Peyer's patch (tissue), 4 donors: ENCODE results near the gene DGCR6L. TPM values are rescaled to one million over a fixed set of nuclear protein-coding genes. Genes with fewer than 3 reads are reported as not detected.
"Not testable (repeated sequence)": the region's sequence is repeated elsewhere in the genome, so short reads cannot be mapped to it uniquely, and the experiment has no call there.

ENCODE experiments used
- DNase-seq, 3 donors: peaks; one replicate each; pipeline ENCODE4 v3.0.0-alpha.2; 2017 to 2019
- H3K27ac ChIP-seq, 4 donors: fragments of 200-600 bp; sonication (generic); one replicate each; pipeline ENCODE4 v1.5.1; 2016 to 2019
- H3K27me3 ChIP-seq, 2 donors: fragments of 200-600 bp; sonication (generic); one replicate each; pipeline ENCODE4 v1.5.1; 2019
- H3K36me3 ChIP-seq, 3 donors: fragments of 200-600 bp; sonication (generic); one replicate each; pipeline ENCODE4 v1.5.1; 2016 to 2019
- H3K4me1 ChIP-seq, 4 donors: fragments of 200-600 bp; sonication (generic); one replicate each; pipeline ENCODE4 v1.5.1; 2016 to 2019
- H3K4me3 ChIP-seq, 4 donors: fragments of 200-600 bp; sonication (generic); 1 replicate in 3 of 4; 2 replicates in 1 of 4; pipeline ENCODE4 v1.5.1; 2016 to 2019; ENCODE audit warnings: mild to moderate bottlenecking in 1 of 4
- H3K9me3 ChIP-seq, 4 donors: fragments of 200-600 bp; sonication (generic); one replicate each; pipeline ENCODE4 v1.5.1; 2016 to 2019; ENCODE audit warnings: mild to moderate bottlenecking in 1 of 4
- POLR2A ChIP-seq, 2 donors: fragments of 450-650 bp; IDR thresholded peaks; one replicate each; pipeline ENCODE4 v1.5.1; 2017; ENCODE audit warnings: antibody characterized with exemption in 2 of 2, mild to moderate bottlenecking in 2 of 2, moderate library complexity in 2 of 2
- total RNA-seq, 4 donors: library from RNA; depleted of rRNA; stranded (reverse); fragments of >200 nt; gene quantifications; one replicate each; pipeline ENCODE4 v1.1.0, GENCODE V29; 2016
- TF ChIP-seq, protein P1 (sequence below), 6 experiments: fragments of 450-650 bp in 4 of 6; fragments of 200-600 bp in 2 of 6; sonication (generic) in 1 of 6; IDR thresholded peaks; one replicate each; pipeline ENCODE4 v1.5.1; 2017 to 2019; ENCODE audit warnings: antibody characterized with exemption in 6 of 6, mild to moderate bottlenecking in 3 of 6, moderate library complexity in 1 of 6

The DGCR6L gene
- total RNA-seq, 4 donors from 2014 or later: 21.3 to 38.9 (median 31.9) TPM

GRCh38 chr22:20355939-20356636, 36.2 kb upstream of the DGCR6L start:
- not testable (repeated sequence) for H3K4me1 ChIP-seq, H3K9me3 ChIP-seq

DNA sequence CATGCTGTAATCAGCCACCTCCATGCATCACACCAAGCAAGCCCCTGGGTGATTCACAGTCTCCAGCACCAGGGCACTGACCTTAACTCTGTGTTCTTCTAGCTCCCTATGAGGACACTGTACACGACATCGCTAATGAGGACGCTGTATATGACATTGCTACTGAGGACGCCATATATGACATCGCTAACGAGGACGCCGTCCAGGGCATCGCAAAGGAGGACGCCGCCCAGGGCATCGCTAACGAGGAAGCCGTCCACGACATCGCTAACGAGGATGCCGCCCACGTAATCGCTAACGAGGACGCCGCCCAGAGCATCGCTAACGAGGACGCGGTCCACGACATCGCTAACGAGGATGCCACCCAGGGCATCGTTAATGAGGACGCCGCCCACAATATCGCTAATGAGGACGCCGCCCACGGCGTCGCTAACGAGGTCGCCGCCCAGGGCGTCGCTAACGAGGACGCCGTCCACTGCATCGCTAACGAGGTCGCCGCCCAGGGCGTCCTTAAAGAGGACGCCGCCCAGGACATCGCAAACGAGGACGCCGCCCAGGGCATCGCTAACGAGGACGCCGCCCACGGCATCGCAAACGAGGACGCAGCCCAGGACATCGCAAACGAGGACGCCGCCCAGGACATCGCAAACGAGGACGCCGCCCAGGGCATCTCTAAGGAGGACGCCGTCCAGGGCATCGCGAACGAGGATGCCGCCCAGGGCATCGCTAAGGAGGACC, 34.5 kb upstream of the DGCR6L start:
- no peak overlapping the region for H3K27ac ChIP-seq
- H3K9me3 ChIP-seq: no peaks in the 10 kb centered on the region
- H3K27me3 ChIP-seq: no peaks in the 10 kb centered on the region
- no peaks in the 10 kb centered on the region for H3K4me1 ChIP-seq
- TF ChIP-seq, protein P1, sequence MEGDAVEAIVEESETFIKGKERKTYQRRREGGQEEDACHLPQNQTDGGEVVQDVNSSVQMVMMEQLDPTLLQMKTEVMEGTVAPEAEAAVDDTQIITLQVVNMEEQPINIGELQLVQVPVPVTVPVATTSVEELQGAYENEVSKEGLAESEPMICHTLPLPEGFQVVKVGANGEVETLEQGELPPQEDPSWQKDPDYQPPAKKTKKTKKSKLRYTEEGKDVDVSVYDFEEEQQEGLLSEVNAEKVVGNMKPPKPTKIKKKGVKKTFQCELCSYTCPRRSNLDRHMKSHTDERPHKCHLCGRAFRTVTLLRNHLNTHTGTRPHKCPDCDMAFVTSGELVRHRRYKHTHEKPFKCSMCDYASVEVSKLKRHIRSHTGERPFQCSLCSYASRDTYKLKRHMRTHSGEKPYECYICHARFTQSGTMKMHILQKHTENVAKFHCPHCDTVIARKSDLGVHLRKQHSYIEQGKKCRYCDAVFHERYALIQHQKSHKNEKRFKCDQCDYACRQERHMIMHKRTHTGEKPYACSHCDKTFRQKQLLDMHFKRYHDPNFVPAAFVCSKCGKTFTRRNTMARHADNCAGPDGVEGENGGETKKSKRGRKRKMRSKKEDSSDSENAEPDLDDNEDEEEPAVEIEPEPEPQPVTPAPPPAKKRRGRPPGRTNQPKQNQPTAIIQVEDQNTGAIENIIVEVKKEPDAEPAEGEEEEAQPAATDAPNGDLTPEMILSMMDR (IDR thresholded peaks at IDR 0.05): no peak
- no peak for TF ChIP-seq POLR2A (IDR thresholded peaks at IDR 0.05)
- H3K4me3 ChIP-seq: no peak overlapping the region
- DNase-seq: no peak
- H3K36me3 ChIP-seq: no peaks in the 10 kb centered on the region

More at GRCh38 chr22:20355939-20356636, 36.2 kb upstream of the DGCR6L start:
- H3K4me3 ChIP-seq, H3K36me3 ChIP-seq, H3K27me3 ChIP-seq, DNase-seq, H3K27ac ChIP-seq: not testable (repeated sequence)

DNA sequence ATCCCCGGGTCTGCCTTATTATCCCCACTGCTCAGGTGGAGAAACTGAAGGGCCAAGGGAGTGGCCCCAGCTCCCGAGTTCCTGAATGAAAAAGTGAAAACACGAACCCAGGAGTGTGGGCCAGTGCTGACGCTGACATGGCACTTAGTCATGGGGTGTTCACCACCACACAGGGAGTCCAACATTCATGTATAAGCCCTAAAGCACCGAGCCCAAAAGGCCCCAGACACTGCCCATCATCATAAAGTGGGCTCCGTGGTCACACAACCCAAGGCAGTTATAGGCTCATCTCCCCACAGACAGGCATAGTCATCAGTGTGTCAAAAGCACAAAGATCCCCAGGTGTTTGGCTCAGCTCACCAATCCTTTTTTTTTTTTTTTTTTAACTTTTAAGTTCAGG, 32.7 kb upstream of the DGCR6L start:
- H3K9me3 ChIP-seq, H3K4me3 ChIP-seq, H3K27ac ChIP-seq, DNase-seq, H3K36me3 ChIP-seq, H3K4me1 ChIP-seq, H3K27me3 ChIP-seq: not testable (repeated sequence)

- H3K27ac ChIP-seq, H3K27me3 ChIP-seq, H3K4me1 ChIP-seq, H3K36me3 ChIP-seq, H3K9me3 ChIP-seq, DNase-seq, H3K4me3 ChIP-seq: not testable (repeated sequence)
Measured at GRCh38 chr22:20346553-20346952, 26.7 kb upstream of the DGCR6L start.

DNA sequence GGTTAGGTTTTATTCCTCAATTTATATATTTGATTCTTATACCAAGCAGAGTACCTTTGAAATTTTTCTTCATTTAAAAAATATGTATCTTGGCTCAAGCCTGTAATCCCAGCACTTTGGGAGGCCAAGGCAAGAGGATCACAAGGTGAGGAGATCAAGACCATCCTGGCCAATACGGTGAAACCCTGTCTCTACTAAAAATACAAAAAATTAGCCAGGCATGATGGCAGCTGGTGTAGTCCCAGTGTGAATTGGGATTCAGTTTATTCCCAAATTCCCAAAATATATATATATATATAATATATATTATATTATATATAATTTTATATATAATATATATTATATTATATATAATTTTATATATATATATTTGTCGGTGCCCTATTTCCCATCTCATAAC, 18.4 kb upstream of the DGCR6L start:
- not testable (repeated sequence) for H3K36me3 ChIP-seq, H3K27ac ChIP-seq, H3K9me3 ChIP-seq, H3K4me3 ChIP-seq, H3K27me3 ChIP-seq, H3K4me1 ChIP-seq
- DNase-seq: peak in 1 of 3 donors; percentile 2

GRCh38 chr22:20337807-20338206, 17.9 kb upstream of the DGCR6L start:
- not testable (repeated sequence) for H3K27me3 ChIP-seq, H3K4me3 ChIP-seq, H3K27ac ChIP-seq, H3K4me1 ChIP-seq, DNase-seq, H3K36me3 ChIP-seq, H3K9me3 ChIP-seq

- not testable (repeated sequence) for H3K27me3 ChIP-seq, H3K27ac ChIP-seq, H3K9me3 ChIP-seq, H3K4me3 ChIP-seq, DNase-seq, H3K4me1 ChIP-seq, H3K36me3 ChIP-seq
Measured at GRCh38 chr22:20336561-20336960, 16.7 kb upstream of the DGCR6L start.

- not testable (repeated sequence) for H3K4me1 ChIP-seq, H3K27me3 ChIP-seq, H3K9me3 ChIP-seq, H3K27ac ChIP-seq, H3K36me3 ChIP-seq, H3K4me3 ChIP-seq
- peak in 2 of 3 donors; percentile 1 to 43 for DNase-seq
Measured at GRCh38 chr22:20328569-20328930, 8.7 kb upstream of the DGCR6L start.

DNA sequence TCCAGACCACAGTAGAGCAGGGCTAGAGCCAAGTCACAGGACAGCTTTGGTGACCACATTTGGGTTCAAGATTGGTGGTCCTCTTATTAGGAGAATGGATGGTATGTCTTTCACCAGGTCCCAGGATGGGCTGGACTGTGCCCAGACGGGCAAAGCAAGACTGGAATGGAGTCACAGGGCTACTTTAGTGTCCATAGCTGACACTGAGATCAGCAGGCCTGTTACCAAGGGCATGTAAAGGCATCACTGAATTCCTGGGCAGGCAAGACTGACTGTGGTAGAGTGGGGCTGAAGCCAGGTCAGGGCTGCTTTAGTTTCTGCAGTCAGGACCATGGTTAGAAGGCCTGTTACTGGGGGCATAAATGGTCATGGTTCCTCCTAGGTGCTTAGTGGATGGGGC, 6.1 kb upstream of the DGCR6L start:
- H3K36me3 ChIP-seq, H3K27me3 ChIP-seq, H3K4me3 ChIP-seq, H3K27ac ChIP-seq, H3K9me3 ChIP-seq, H3K4me1 ChIP-seq: not testable (repeated sequence)
- peak in 1 of 3 donors; percentile 11 for DNase-seq

DNA sequence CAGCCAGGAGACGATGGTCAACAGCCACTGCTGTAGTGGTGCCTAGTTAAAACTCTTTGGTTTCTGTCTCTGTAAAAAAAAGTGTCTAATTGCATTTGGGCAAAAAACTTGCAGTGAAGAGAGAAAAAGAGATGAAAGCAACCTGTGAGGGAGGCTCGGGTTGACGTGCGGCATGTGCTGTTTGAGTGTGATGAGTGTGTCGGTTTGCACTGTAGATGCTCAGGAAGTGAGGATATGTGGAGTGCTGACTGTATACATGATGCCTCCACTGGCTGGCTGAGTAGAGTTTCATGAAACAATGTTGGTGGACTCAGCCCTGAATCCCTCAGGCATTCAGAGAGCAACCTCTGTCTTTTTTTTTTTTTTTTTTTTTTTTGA, 4.3 kb upstream of the DGCR6L start:
- TF ChIP-seq, protein P1 (IDR thresholded peaks at IDR 0.05): no peak
- no peak for TF ChIP-seq POLR2A (IDR thresholded peaks at IDR 0.05)
- Histone ChIP-seq H3K36me3 (no peaks in the 10 kb centered on the region), H3K9me3 (no peaks in the 10 kb centered on the region), H3K27ac (no peak overlapping the region), H3K4me3 (no peak overlapping the region), H3K4me1 (peaks cover 0 to 12% (median 5%) of the 10 kb centered on the region in 4 donors), H3K27me3 (no peaks in the 10 kb centered on the region)
- peak; percentile 5 to 48 (median 19) for DNase-seq

- H3K4me3 ChIP-seq, H3K27ac ChIP-seq, H3K9me3 ChIP-seq, H3K27me3 ChIP-seq, H3K36me3 ChIP-seq: not testable (repeated sequence)
- DNase-seq: peak in 1 of 3 donors; percentile 34
- peaks cover 0 to 36% (median 7%) of the 10 kb centered on the region in 4 donors for H3K4me1 ChIP-seq
Measured at GRCh38 chr22:20321552-20322211, 1.8 kb upstream of the DGCR6L start.

GRCh38 chr22:20320659-20321551, 1.0 kb upstream of the DGCR6L start:
- not testable (repeated sequence) for H3K27me3 ChIP-seq, H3K36me3 ChIP-seq, H3K9me3 ChIP-seq
- peaks cover 0 to 36% (median 7%) of the 10 kb centered on the region in 4 donors for H3K4me1 ChIP-seq
- peak in 1 of 3 donors; percentile 46 for DNase-seq
- H3K27ac ChIP-seq: peak overlapping the region; percentile 78 to 80 (median 79)
- H3K4me3 ChIP-seq: peak overlapping the region; percentile 68 to 95 (median 80)
